ENCODE measurements around the gene KLF6. TPM values are rescaled to one million over a fixed set of nuclear protein-coding genes. Genes with fewer than 3 reads are reported as not detected.

Gene KLF6
- total and polyA plus RNA-seq, 9 of the 15 experiments (the other 6 are each of a cell fraction or from before 2014, with no cell fraction given), result 3.2 to 23.9 (median 8.0) TPM

- TF ChIP-seq HMGXB4 (CRISPR knock-in tag; IDR thresholded peaks at IDR 0.05), result no peak
- peak; percentile 33; the same call in 1 of the 2 replicates for TF ChIP-seq GATA2 (CRISPR knock-in tag; IDR thresholded peaks at IDR 0.05)
- no peak for TF ChIP-seq ZZZ3 (IDR thresholded peaks at IDR 0.05)
- TF ChIP-seq, protein P1, sequence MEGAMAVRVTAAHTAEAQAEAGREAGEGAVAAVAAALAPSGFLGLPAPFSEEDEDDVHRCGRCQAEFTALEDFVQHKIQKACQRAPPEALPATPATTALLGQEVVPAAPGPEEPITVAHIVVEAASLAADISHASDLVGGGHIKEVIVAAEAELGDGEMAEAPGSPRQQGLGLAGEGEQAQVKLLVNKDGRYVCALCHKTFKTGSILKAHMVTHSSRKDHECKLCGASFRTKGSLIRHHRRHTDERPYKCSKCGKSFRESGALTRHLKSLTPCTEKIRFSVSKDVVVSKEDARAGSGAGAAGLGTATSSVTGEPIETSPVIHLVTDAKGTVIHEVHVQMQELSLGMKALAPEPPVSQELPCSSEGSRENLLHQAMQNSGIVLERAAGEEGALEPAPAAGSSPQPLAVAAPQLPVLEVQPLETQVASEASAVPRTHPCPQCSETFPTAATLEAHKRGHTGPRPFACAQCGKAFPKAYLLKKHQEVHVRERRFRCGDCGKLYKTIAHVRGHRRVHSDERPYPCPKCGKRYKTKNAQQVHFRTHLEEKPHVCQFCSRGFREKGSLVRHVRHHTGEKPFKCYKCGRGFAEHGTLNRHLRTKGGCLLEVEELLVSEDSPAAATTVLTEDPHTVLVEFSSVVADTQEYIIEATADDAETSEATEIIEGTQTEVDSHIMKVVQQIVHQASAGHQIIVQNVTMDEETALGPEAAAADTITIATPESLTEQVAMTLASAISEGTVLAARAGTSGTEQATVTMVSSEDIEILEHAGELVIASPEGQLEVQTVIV (CRISPR knock-in tag; IDR thresholded peaks at IDR 0.05; ENCODE audit: borderline replicate concordance), result no peak
- peak; percentile 32; the same call in 1 of the 2 replicates for TF ChIP-seq CEBPB (tag; IDR thresholded peaks at IDR 0.05)
- no peak for TF ChIP-seq ZNF785 (CRISPR knock-in tag; IDR thresholded peaks at IDR 0.05)
- peak; percentile 52; the same call in 1 of the 2 replicates for TF ChIP-seq HDAC8 (tag; IDR thresholded peaks at IDR 0.05)
- TF ChIP-seq CTBP1 (IDR thresholded peaks at IDR 0.05; ENCODE audit: borderline replicate concordance), result no peak
- no peak for TF ChIP-seq PKNOX1 (IDR thresholded peaks at IDR 0.05)
- no peak for TF ChIP-seq GTF2F1 (IDR thresholded peaks at IDR 0.05; ENCODE audit: low read depth, low read length)
- no peak for TF ChIP-seq HMG20B (CRISPR knock-in tag; IDR thresholded peaks at IDR 0.05)
- no peak for TF ChIP-seq CBX1 (IDR thresholded peaks at IDR 0.05; ENCODE audit: low read depth)
- no peak for TF ChIP-seq ZBTB5 (IDR thresholded peaks at IDR 0.05)
- no peak; a peak in 1 of 4 replicates for TF ChIP-seq MAZ (CRISPR knock-in tag; conservative IDR thresholded peaks at IDR 0.05 in 1 of 2, IDR thresholded peaks at IDR 0.05 in 1 of 2)
- TF ChIP-seq ZBTB26 (CRISPR knock-in tag; IDR thresholded peaks at IDR 0.05), result no peak
These were observed 19.1 kb upstream of the KLF6 start (continued) for GRCh38 chr10:3803927-3804741.

All from K562 (cell line).